Osteocyte (in vitro differentiated cells): ENCODE results near the gene SCIN. TPM values are rescaled to one million over a fixed set of nuclear protein-coding genes. Genes with fewer than 3 reads are reported as not detected.

Experiments used
- DNase-seq: peaks from one replicate; pipeline ENCODE4 v3.0.0; 2021; ENCODE audit warnings: mixed read lengths; ENCODE audit not compliant: unreplicated experiment; ENCODE audit errors: extremely low spot score
- H3K27ac Mint-ChIP-seq: one replicate; pipeline ENCODE4 v1.8.0; 2021; ENCODE audit warnings: mild to moderate bottlenecking, mixed read lengths; ENCODE audit not compliant: unreplicated experiment
- H3K27me3 Mint-ChIP-seq: one replicate; pipeline ENCODE4 v1.8.0; 2021; ENCODE audit warnings: mixed read lengths; ENCODE audit not compliant: unreplicated experiment
- H3K36me3 Mint-ChIP-seq: one replicate; pipeline ENCODE4 v1.8.0; 2021; ENCODE audit warnings: mixed read lengths; ENCODE audit not compliant: unreplicated experiment
- H3K4me1 Mint-ChIP-seq: one replicate; pipeline ENCODE4 v1.8.0; 2021; ENCODE audit warnings: mixed read lengths; ENCODE audit not compliant: unreplicated experiment
- H3K4me3 Mint-ChIP-seq: one replicate; pipeline ENCODE4 v1.8.0; 2021; ENCODE audit warnings: mild to moderate bottlenecking, moderate library complexity, mixed read lengths; ENCODE audit not compliant: unreplicated experiment
- H3K9me3 Mint-ChIP-seq: one replicate; pipeline ENCODE4 v1.8.0; 2021; ENCODE audit warnings: mixed read lengths; ENCODE audit not compliant: unreplicated experiment
- CTCF ChIP-seq: fragments of 200-600 bp; sonication (generic); IDR thresholded peaks from 2 replicates; pipeline ENCODE4 v1.5.0; 2021; ENCODE audit warnings: antibody characterized with exemption, mild to moderate bottlenecking, moderate library complexity
- total RNA-seq: library from RNA; stranded (reverse); gene quantifications from 2 replicates; pipeline ENCODE4 v1.2.1, GENCODE V29; 2021

SCIN gene
- total RNA-seq, 1 donor from 2014 or later: 1.6 TPM

- DNase-seq: no peak
- Mint-ChIP-seq H3K27ac (no peak overlapping the region), H3K27me3 (no peaks in the 10 kb centered on the region), H3K4me1 (peaks cover 9% of the 10 kb centered on the region), H3K36me3 (no peaks in the 10 kb centered on the region), H3K4me3 (no peak overlapping the region), H3K9me3 (no peaks in the 10 kb centered on the region)
- no peak for TF ChIP-seq CTCF
Measured at GRCh38 chr7:12549106-12549505, 21.4 kb upstream of the SCIN start.

GRCh38 chr7:12550956-12551355 lies 19.6 kb upstream of the SCIN start:
- no peaks in the 10 kb centered on the region for H3K9me3 Mint-ChIP-seq
- H3K4me3 Mint-ChIP-seq: no peak overlapping the region
- H3K27ac Mint-ChIP-seq: no peak overlapping the region
- no peak for DNase-seq
- TF ChIP-seq CTCF: no peak
- H3K27me3 Mint-ChIP-seq: no peaks in the 10 kb centered on the region
- no peaks in the 10 kb centered on the region for H3K4me1 Mint-ChIP-seq
- no peaks in the 10 kb centered on the region for H3K36me3 Mint-ChIP-seq

- H3K36me3 Mint-ChIP-seq: no peaks in the 10 kb centered on the region
- no peak for DNase-seq
- peaks cover 4% of the 10 kb centered on the region for H3K9me3 Mint-ChIP-seq
- no peaks in the 10 kb centered on the region for H3K27me3 Mint-ChIP-seq
- no peak overlapping the region for H3K27ac Mint-ChIP-seq
- H3K4me1 Mint-ChIP-seq: peaks cover 3% of the 10 kb centered on the region
- no peak for TF ChIP-seq CTCF
- H3K4me3 Mint-ChIP-seq: no peak overlapping the region
Measured at GRCh38 chr7:12552876-12553275, 17.6 kb upstream of the SCIN start.

- Mint-ChIP-seq H3K27ac (no peak overlapping the region), H3K36me3 (no peaks in the 10 kb centered on the region), H3K9me3 (peaks cover 4% of the 10 kb centered on the region), H3K27me3 (no peaks in the 10 kb centered on the region), H3K4me3 (no peak overlapping the region), H3K4me1 (peaks cover 3% of the 10 kb centered on the region)
- TF ChIP-seq CTCF: no peak
- no peak for DNase-seq
Measured at GRCh38 chr7:12553416-12553815, 17.1 kb upstream of the SCIN start.

GRCh38 chr7:12554351-12554750 lies 16.2 kb upstream of the SCIN start:
- no peak overlapping the region for H3K4me3 Mint-ChIP-seq
- no peaks in the 10 kb centered on the region for H3K27me3 Mint-ChIP-seq
- no peaks in the 10 kb centered on the region for H3K36me3 Mint-ChIP-seq
- no peak overlapping the region for H3K27ac Mint-ChIP-seq
- no peak for TF ChIP-seq CTCF
- peaks cover 4% of the 10 kb centered on the region for H3K9me3 Mint-ChIP-seq
- DNase-seq: no peak
- peaks cover 3% of the 10 kb centered on the region for H3K4me1 Mint-ChIP-seq
